Umbilical cord (tissue), 2 donors: ENCODE results near the gene CD9. TPM values are rescaled to one million over a fixed set of nuclear protein-coding genes. Genes with fewer than 3 reads are reported as not detected.

ENCODE experiments used
- DNase-seq: peaks from one replicate; pipeline ENCODE4 v3.0.0-alpha.2; 2015; ENCODE audit warnings: low spot score
- total RNA-seq: library from RNA; depleted of rRNA; stranded (reverse); fragments of >200 nt; gene quantifications from one replicate; pipeline ENCODE4 v1.2.3, GENCODE V29; 2014; ENCODE audit warnings: low replicate concordance; ENCODE audit not compliant: insufficient read depth

Gene CD9
- total RNA-seq, 1 donor from 2014 or later: 442 TPM

DNA sequence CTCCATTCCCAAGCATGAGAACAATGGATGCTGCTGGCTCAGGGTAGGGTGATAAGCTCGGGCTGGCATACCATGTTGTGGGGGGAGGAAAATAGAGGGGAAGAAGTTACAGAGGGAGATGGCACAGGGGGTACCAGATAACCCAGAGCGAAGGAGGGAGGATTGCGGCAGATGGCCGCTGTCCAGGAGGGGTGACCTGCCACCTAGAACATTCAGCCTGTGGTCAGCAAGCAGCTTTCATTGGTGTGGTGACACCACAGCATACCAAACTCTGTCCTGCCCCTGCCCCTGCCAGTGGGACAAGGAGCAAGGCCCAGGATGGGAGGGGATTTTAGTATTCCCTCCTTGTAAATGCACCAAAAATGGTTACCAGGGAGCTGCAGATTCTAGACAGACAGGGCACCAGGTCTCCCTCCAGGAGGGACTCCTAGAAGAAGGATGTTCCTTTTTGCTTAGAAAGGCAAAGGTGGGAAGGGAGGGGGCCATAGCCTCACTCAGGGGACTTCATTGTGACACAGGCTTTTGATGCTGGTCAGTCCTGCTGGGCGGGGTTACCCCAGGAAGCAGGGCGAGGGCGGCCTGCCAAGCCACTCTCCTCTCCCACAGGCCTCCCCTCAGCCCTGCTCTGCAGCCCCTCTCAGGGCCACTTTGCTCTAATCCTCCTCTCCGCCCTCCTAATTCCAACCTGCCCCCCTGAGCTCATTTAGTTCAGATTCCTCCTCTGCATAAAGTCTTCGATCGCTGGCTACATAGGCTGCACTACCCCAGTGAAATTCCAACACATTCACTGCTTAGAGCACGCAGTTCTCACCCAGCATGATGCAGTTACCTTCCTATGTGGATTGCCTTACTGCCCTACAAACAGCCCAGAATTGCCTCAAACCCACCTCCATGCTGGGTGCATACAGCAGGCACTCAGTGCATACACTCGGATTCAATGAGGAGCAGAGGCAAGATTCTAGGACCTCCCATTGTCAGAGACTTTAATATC, 74.3 kb downstream of the CD9 start:
- no peak for DNase-seq

DNA sequence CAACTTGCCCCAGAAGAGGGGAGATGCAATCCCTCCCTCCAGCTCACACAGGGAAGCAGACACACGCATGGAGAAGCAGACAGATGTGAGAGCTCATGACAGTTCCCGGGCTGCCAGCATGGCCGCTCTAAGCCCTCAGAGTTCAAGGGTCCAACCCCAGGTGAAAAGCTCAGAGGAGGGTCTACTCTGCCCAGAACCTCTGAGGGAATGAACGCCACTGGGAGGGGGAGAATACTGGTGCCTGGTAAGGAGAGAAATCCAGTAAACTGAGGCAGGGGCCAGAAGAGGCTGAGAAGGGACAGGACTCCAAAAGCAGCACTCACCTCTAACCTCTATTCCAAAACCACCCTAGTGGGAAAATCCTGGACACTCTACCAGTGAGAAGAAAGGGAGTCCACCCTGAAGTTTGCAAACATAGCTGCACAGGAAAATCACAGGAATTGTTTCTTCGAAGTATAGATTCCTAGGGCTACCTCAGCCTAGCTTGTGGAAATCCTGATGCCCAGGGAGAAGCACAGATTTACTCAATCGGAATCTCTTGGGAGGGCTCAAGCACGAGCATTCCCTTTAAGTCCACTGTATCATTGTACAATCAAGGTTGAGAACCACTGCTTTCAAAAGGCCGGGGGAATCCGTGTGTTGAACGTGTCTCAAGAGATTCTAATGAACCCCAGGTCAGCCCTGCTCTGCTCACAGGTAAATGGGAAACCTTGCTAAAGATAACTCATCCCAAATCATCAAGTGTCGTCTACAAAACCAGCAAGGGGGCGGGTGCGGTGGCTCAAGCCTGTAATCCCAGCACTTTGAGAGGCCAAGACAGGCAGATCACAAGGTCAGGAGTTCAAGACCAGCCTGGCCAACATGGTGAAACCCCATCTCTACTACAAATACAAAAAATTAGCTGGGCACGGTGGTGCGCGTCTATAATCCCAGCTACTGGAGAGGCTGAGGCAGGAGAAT, 76.0 kb downstream of the CD9 start:
- no peak for DNase-seq

DNA sequence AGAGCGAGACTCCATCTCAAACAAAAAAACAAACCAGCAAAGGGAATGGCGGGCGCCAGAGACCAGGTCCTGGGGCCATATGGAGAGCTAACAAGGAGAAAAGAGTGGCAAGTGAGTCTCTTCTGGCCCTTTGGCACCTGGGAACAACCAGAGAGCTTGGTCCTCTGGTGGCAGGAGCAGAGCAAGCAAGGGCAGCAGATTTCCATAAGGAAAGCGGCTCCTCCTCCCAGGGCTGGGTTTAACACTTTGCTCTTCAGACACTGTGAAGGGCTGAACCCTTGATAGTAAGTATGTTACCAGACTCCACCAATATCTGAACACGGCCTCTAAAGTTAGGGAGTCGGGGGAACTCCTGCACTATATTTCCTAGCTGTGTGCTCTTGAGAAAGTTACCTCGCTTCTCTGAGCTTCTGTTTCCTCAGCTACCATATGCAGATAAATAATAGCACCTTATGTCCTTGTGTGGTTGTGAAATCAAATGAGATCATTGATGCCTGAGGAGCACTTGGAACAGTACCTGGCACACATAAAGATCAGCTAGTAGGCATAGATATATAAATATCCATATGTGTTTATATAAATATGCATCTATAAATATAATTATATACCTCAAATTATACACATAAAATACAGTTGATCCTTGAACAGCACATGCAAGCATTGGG, 76.9 kb downstream of the CD9 start:
- no peak for DNase-seq

DNA sequence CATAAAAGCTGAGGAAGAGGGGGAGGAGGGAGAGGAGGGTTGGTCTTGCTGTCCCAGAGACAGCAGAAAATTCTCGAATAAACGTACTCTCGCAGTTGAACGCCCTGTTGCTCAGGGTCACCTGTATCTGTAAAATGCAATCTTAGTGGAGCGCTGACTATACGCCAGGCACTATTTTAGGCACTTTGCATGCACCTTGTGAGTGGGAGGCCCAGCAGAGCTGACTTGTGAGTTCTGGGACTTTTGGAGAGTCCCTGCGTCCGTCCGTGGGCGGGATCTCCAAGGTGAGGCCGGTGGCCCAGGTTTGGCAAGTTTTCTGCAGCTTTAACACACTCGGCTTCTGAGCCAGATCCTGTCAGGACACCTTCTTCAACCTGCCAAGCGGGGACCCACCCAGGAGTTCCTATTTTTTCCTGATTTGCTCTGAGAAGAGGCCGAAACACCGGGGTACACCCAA, 77.8 kb downstream of the CD9 start:
- DNase-seq: peak; percentile 57

DNA sequence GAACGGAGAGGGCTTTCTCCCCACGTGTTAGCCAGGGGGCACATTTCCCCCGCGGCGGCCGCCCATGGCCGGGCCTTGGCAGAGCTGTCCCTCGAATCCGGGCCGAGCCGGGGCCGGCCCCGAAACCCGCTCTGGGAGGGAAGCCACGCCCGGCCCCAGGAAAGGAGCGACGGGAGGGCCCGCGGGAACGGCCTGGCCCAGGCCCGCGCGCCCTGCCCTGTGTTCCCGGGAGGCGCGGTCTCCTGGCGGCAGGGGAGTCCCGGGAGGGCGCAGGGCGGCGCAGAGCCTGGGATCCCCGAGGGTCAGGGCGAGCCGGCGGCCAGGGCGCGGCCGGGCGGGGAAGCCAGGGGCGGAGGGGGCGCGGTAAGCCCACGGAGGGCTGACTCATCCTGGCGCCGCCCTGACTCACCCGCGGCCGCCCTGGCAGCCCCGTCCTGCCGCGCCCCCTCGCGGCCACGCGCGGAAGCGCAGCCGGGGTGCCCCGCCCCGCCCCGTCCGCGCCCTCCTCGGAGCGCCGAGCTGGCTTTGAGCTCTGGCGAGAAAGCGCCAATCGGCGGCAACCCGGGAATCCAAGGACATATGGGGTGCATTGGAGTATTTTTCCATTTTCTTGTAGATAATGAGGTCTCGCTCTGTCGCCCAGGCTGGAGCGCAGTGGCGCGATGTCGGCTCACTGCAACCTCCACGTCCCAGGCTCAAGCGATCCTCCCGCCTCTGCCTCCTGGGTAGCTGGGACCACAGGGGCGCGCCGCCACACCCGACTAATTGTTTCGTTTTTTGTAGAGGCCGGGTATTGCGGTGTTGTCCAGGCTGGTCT, 78.4 kb downstream of the CD9 start:
- DNase-seq: peak; percentile 89

DNA sequence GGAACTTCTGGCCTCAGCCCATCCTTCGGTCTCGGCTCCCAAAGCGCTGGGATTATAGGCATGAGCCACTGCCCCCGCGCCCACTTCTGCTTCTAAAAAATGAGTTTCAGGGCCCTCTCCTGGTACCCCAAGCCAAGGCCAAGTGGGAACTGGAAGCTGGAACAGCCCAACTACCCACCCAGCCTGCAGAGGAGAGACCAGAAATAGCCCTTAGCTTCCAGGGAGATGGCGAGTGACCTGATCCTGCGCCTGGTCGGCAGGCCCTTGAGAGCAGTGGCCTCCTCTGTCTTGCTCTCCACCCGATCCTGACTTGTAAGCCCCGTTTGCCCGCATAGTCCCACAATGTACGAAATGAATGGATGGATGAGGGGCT, 79.0 kb downstream of the CD9 start:
- DNase-seq: no peak

DNA sequence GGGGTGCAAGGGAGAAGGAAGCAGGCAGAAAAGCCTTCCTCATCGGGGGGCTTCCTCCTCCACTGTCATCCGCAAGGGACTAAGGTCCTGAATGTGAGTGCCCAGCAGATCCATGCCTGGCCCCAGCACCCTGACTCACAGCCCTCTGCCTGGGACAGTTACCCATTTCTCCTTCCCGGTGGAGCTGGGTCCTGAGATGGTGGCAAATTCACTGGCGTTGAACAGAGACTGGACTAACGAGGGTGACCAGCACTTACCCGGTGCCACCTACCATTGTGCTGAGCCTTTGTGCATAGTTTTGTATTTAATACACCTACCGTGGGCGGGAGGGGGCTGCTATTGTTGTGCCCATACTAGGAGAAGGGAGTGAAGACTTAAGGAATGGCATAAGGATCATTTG, 79.4 kb downstream of the CD9 start:
- no peak for DNase-seq

DNA sequence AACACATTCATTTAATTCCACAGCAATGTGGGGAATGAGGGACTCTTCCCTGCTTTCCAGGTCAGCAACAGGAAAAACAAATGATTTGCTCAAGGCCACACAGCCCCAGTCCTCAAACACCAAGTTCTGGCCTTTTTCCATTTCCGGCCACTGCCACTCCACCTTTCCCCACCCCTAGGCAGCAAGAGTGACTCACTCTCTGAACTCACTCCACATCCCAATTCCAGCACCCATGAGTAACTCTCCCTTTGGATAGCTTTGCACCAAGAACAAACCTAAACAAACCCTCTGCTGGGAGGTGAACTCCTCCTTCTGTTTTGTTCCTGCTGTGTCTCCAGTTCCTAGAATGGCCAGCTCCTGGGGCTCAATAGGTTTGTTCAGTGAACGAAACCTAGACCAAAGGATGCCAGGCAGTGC, 79.9 kb downstream of the CD9 start:
- peak; percentile 72 for DNase-seq

DNA sequence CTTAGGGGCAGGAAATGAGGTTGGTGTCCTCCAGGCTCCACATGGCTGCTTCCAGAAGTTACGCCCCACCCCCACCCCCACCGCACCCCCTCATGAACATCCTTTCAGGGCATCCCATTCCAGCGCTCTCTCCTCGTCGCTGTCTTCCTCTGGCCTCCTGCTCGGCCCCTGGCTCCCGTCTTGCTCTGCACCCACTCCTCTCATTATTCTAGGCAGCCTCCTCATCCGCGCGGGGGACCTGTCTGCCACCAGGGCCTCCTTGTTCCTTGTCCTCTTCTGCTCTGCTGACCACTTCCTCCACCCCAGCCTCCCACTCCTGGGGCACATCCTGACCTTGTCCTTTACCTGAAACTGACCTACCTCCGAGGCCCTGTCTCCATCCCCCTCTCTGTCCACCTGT, 80.5 kb downstream of the CD9 start:
- no peak for DNase-seq

DNA sequence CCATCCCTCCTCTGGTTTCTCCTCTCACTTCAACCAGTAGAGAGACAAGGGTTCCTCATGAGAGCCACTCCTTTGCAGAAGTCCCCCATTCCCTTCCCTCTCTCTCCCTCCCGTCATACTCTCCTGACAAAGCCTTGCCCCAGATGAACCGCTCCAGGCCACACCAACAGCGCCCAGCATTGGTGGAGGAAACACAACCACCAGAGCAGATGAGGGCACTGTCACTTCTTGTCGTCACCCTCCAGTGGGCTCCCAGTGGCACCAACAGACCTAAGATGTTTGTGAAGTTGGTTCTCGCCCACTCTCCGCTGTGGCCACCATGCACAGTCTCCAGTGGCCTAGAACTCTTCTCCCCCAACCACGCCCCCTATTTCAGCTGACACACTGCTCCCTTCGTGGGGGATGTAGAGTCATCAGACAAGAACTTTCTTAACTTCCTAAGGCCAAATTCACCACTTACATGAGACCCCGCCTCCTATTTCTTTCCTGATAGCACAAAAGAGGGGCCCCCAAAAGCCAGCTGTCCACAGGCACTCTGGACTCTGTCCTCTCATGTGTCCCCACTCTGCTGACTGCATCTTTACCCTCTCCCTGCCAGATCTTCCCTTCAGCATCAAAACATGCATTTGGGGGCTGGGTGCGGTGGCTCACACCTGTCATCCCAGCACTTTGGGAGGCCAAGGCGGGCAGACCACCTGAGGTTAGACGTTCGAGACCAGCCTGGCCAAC, 81.0 kb downstream of the CD9 start:
- no peak for DNase-seq

DNA sequence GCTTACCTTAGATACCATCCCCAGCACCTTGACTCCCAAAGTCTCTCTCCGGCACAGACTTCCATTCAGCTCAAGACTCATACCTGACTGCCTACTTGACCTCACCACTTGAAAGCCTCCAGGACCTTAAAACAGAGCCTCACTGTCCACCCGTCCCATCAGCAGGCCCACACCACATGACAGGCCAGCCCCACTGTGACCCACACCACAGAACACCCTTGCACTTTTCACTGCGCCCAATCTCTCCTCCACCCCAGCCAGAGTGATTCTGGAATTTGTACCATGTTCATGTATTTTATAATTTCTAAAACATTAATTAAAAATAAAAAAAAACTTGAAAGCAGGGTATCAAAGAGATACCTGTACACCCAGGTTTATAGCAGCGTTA, 82.2 kb downstream of the CD9 start:
- no peak for DNase-seq

DNA sequence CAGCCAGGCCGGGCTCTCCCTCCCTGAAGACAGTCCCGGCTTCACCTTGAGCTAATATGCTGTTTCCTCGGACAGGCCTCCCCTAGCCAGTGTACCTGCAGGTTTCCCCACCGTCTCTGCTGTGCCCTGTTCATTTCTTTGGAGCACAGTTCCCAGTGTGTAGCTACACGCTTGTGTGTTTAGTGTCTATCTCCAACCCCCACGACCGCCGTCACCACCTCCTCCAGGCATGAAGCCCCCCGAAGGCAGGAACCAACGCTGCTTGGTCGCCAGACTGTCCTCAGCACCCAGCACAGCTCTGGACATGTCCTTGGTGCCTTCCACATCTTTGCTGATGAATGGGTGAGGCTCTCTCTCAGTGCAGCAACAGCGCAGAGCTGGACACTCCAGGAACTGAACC, 84.1 kb downstream of the CD9 start:
- DNase-seq: no peak

DNA sequence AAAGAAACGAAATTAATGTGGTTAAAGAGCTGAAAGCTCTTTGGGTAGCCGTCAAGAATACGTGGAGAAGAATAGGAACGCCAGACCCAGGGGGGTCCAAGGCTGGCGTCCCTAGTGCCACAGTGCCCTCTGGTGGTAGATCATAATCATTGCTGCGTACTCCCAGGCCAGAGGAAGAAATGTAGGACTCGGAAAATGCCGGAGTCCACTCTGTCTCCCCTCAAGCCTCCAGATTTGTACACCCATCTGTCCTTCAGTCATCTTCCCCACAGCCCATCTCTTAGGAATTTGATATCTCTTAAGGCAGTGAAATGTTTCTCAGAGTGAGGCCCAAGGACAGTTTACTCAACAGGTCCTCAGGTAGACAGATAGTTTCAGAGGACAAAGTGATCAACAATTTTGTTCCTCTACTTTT, 84.9 kb downstream of the CD9 start:
- peak; percentile 65 for DNase-seq

DNA sequence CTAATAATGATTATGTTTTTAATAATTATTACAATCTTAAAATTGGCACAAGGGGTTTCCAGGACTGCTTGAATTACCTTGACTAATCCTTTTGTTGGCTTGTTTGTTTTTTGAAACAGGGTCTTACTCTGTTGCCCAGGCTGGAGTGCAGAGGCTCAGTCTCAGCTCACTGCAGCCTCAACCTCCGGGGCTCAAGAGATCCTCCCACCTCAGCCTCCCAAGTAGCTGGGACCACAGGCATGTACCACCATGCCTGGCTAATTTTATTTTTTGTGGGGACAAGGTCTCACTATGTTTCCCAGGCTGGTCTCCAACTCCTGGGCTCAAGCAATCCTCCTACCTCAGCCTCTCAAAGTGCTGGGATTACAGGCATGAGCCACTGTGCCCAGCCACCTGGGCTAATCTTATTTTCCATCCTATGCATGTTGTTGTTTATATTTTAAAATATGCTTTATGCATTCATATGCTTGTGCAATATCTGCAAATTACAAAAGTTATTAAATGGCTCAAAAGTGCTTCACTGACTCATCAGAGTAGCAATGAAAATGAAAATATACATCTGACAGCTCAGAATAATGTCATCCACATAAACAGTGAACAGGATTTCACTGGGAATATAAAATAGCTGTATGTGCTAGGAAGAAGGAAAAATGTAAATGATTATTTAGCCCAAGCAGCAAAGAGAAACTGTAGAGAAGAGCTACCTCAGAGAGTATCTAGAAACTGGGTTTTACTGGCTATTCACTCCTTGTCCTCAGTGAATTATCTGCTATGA, 85.5 kb downstream of the CD9 start:
- DNase-seq: no peak

Other genes starting within 250 kb of the CD9 start
- gene VWF, start 75.7 kb upstream of the CD9 start, total RNA-seq: 99.9 TPM
- gene PLEKHG6, start 110.3 kb downstream of the CD9 start, total RNA-seq: 0.96 TPM
- gene TNFRSF1A, start 141.7 kb downstream of the CD9 start, total RNA-seq: 90.5 TPM
- 2.2 TPM for gene SCNN1A, start 175.2 kb downstream of the CD9 start, total RNA-seq
- gene LTBR, start 183.8 kb downstream of the CD9 start, total RNA-seq: 62.1 TPM
- not detected for gene CD27, start 244.6 kb downstream of the CD9 start, total RNA-seq